Effector memory CD4-positive, alpha-beta T cell (primary cell): ENCODE data around the gene HIVEP3.

ENCODE experiments used
- DNase-seq, 3 donors: peaks; one replicate each; pipeline ENCODE4 v3.0.0-alpha.2; 2020
- H3K27ac ChIP-seq: 2 replicates; pipeline ENCODE4 v1.7.0; 2013; ENCODE audit warnings: mild to moderate bottlenecking, low read length, moderate library complexity; ENCODE audit not compliant: insufficient read depth, poor library complexity, severe bottlenecking
- H3K27me3 ChIP-seq: replicated peaks from 2 replicates; pipeline ENCODE4 v1.7.0; 2013; ENCODE audit warnings: mild to moderate bottlenecking, low read length; ENCODE audit not compliant: insufficient read depth, control insufficient read depth, poor library complexity, severe bottlenecking
- H3K36me3 ChIP-seq: 2 replicates; pipeline ENCODE4 v1.7.0; 2013; ENCODE audit warnings: mild to moderate bottlenecking, low read length, moderate library complexity; ENCODE audit not compliant: control insufficient read depth, insufficient read depth
- H3K4me1 ChIP-seq: 2 replicates; pipeline ENCODE4 v1.7.0; 2013; ENCODE audit warnings: low read length, mild to moderate bottlenecking; ENCODE audit not compliant: control insufficient read depth, insufficient read depth, poor library complexity, severe bottlenecking
- H3K4me3 ChIP-seq: 2 replicates; pipeline ENCODE4 v1.7.0; 2013; ENCODE audit warnings: low read length, low read depth, mild to moderate bottlenecking; ENCODE audit not compliant: insufficient read depth, poor library complexity, severe bottlenecking
- H3K9me3 ChIP-seq: 2 replicates; pipeline ENCODE4 v1.7.0; 2013; ENCODE audit warnings: mild to moderate bottlenecking, low read length, moderate library complexity; ENCODE audit not compliant: control insufficient read depth

HIVEP3 gene

GRCh38 chr1:41712695-41713094 lies 206.0 kb downstream of the HIVEP3 start:
- no peak overlapping the region for H3K4me3 ChIP-seq
- H3K4me1 ChIP-seq, result no peaks in the 10 kb centered on the region
- no peak overlapping the region for H3K27ac ChIP-seq
- no peaks in the 10 kb centered on the region for H3K36me3 ChIP-seq
- H3K9me3 ChIP-seq, result no peaks in the 10 kb centered on the region
- H3K27me3 ChIP-seq, result no peaks in the 10 kb centered on the region
- DNase-seq, result no peak

- Histone ChIP-seq H3K27me3 (no peaks in the 10 kb centered on the region), H3K9me3 (no peaks in the 10 kb centered on the region), H3K27ac (no peak overlapping the region), H3K36me3 (no peaks in the 10 kb centered on the region), H3K4me3 (no peak overlapping the region), H3K4me1 (no peaks in the 10 kb centered on the region)
- no peak for DNase-seq
Observed at GRCh38 chr1:41712081-41712480, 206.6 kb downstream of the HIVEP3 start.

- no peaks in the 10 kb centered on the region for H3K9me3 ChIP-seq
- H3K36me3 ChIP-seq, result no peaks in the 10 kb centered on the region
- DNase-seq, result no peak
- no peaks in the 10 kb centered on the region for H3K4me1 ChIP-seq
- H3K27me3 ChIP-seq, result no peaks in the 10 kb centered on the region
- H3K27ac ChIP-seq, result no peak overlapping the region
- H3K4me3 ChIP-seq, result no peak overlapping the region
Observed at GRCh38 chr1:41711581-41711980, 207.1 kb downstream of the HIVEP3 start.

GRCh38 chr1:41710980-41711379 lies 207.7 kb downstream of the HIVEP3 start:
- Histone ChIP-seq H3K9me3 (no peaks in the 10 kb centered on the region), H3K27ac (no peak overlapping the region), H3K36me3 (no peaks in the 10 kb centered on the region), H3K4me3 (no peak overlapping the region), H3K4me1 (no peaks in the 10 kb centered on the region), H3K27me3 (no peaks in the 10 kb centered on the region)
- no peak for DNase-seq

GRCh38 chr1:41709873-41710272 lies 208.8 kb downstream of the HIVEP3 start:
- no peaks in the 10 kb centered on the region for H3K9me3 ChIP-seq
- H3K27me3 ChIP-seq, result no peaks in the 10 kb centered on the region
- DNase-seq, result no peak
- H3K4me3 ChIP-seq, result no peak overlapping the region
- no peaks in the 10 kb centered on the region for H3K36me3 ChIP-seq
- no peaks in the 10 kb centered on the region for H3K4me1 ChIP-seq
- no peak overlapping the region for H3K27ac ChIP-seq

- no peak for DNase-seq
- Histone ChIP-seq H3K36me3 (no peaks in the 10 kb centered on the region), H3K27me3 (no peaks in the 10 kb centered on the region), H3K27ac (no peak overlapping the region), H3K4me1 (no peaks in the 10 kb centered on the region), H3K4me3 (no peak overlapping the region), H3K9me3 (no peaks in the 10 kb centered on the region)
Observed at GRCh38 chr1:41709331-41709730, 209.4 kb downstream of the HIVEP3 start.

- H3K27ac ChIP-seq, result no peak overlapping the region
- H3K36me3 ChIP-seq, result no peaks in the 10 kb centered on the region
Observed at GRCh38 chr1:41708332-41708731, 210.4 kb downstream of the HIVEP3 start.

GRCh38 chr1:41707793-41708192 lies 210.9 kb downstream of the HIVEP3 start:
- Histone ChIP-seq H3K4me1 (no peaks in the 10 kb centered on the region), H3K9me3 (no peaks in the 10 kb centered on the region), H3K27me3 (no peaks in the 10 kb centered on the region), H3K4me3 (no peak overlapping the region), H3K27ac (no peak overlapping the region), H3K36me3 (no peaks in the 10 kb centered on the region)
- no peak for DNase-seq

More at GRCh38 chr1:41708332-41708731, 210.4 kb downstream of the HIVEP3 start:
- Histone ChIP-seq H3K9me3 (no peaks in the 10 kb centered on the region), H3K4me1 (no peaks in the 10 kb centered on the region), H3K27me3 (no peaks in the 10 kb centered on the region), H3K4me3 (no peak overlapping the region)
- no peak for DNase-seq

GRCh38 chr1:41705798-41706197 lies 212.9 kb downstream of the HIVEP3 start:
- no peak for DNase-seq
- H3K27ac ChIP-seq, result no peak overlapping the region
- H3K36me3 ChIP-seq, result no peaks in the 10 kb centered on the region
- H3K4me1 ChIP-seq, result no peaks in the 10 kb centered on the region
- no peaks in the 10 kb centered on the region for H3K27me3 ChIP-seq
- no peaks in the 10 kb centered on the region for H3K9me3 ChIP-seq
- H3K4me3 ChIP-seq, result no peak overlapping the region

- Histone ChIP-seq H3K4me3 (no peak overlapping the region), H3K36me3 (no peaks in the 10 kb centered on the region), H3K27me3 (no peaks in the 10 kb centered on the region), H3K27ac (no peak overlapping the region), H3K9me3 (no peaks in the 10 kb centered on the region), H3K4me1 (no peaks in the 10 kb centered on the region)
- DNase-seq, result no peak
Observed at GRCh38 chr1:41704196-41704595, 214.5 kb downstream of the HIVEP3 start.

- Histone ChIP-seq H3K27me3 (no peaks in the 10 kb centered on the region), H3K27ac (no peak overlapping the region), H3K9me3 (no peaks in the 10 kb centered on the region), H3K4me3 (no peak overlapping the region), H3K4me1 (no peaks in the 10 kb centered on the region), H3K36me3 (no peaks in the 10 kb centered on the region)
- DNase-seq, result no peak
Observed at GRCh38 chr1:41702771-41703170, 216.0 kb downstream of the HIVEP3 start.
